Colon (tissue), 2 donors: ENCODE measurements around the gene ZNF672.
A peak's percentile ranks its signal among the peaks of the same experiment; 100 is the strongest.
"Not testable (repeated sequence)": the region's sequence is repeated elsewhere in the genome, so short reads cannot be mapped to it uniquely, and the experiment has no call there.

Experiments used
- FAIRE-seq: peaks from 2 replicates; lab custom pipeline; 2012; peaks lifted over from hg19 to GRCh38; lab: Jason Lieb, UNC
- donor health status: control.
- donor health status: control.

Gene ZNF672

GRCh38 chr1:248856176-248856575 is 18.2 kb downstream of the ZNF672 start:
- FAIRE-seq: no peak

- FAIRE-seq: no peak
Observed at GRCh38 chr1:248857201-248857600, 19.2 kb downstream of the ZNF672 start.

GRCh38 chr1:248857749-248858095 is 19.7 kb downstream of the ZNF672 start:
- no peak for FAIRE-seq

- no peak for FAIRE-seq
Observed at GRCh38 chr1:248858096-248858890, 20.3 kb downstream of the ZNF672 start.

GRCh38 chr1:248858891-248859889 is 21.2 kb downstream of the ZNF672 start, which contains the start of gene ZNF692:
Gene ZNF692 (minus strand): TSS chr1:248859085. CDS start chr1:248858309, 776 bp downstream.
- no peak for FAIRE-seq

- FAIRE-seq: no peak
Observed at GRCh38 chr1:248860007-248860406, 22.0 kb downstream of the ZNF672 start.

GRCh38 chr1:248861616-248862015 is 23.6 kb downstream of the ZNF672 start:
- FAIRE-seq: no peak

- no peak for FAIRE-seq
Observed at GRCh38 chr1:248862695-248862997, 24.6 kb downstream of the ZNF672 start.

GRCh38 chr1:248862998-248863881 is 25.2 kb downstream of the ZNF672 start:
- FAIRE-seq: no peak

- no peak for FAIRE-seq
Observed at GRCh38 chr1:248871837-248872401, 33.9 kb downstream of the ZNF672 start.

GRCh38 chr1:248872752-248873408 is 34.9 kb downstream of the ZNF672 start:
- no peak for FAIRE-seq

GRCh38 chr1:248873409-248873992 is 35.5 kb downstream of the ZNF672 start:
- no peak for FAIRE-seq

GRCh38 chr1:248873993-248874533 is 36.0 kb downstream of the ZNF672 start:
- no peak for FAIRE-seq

- peak; percentile 10 for FAIRE-seq
Observed at GRCh38 chr1:248881261-248881660, 43.2 kb downstream of the ZNF672 start.

GRCh38 chr1:248882427-248882826 is 44.4 kb downstream of the ZNF672 start:
- not testable (repeated sequence) for FAIRE-seq

GRCh38 chr1:248884632-248885295 is 46.7 kb downstream of the ZNF672 start:
- FAIRE-seq: no peak

- FAIRE-seq: no peak
Observed at GRCh38 chr1:248885646-248886045, 47.6 kb downstream of the ZNF672 start.

- FAIRE-seq: no peak
Observed at GRCh38 chr1:248886237-248886895, 48.3 kb downstream of the ZNF672 start.

GRCh38 chr1:248889914-248890243 is 51.9 kb downstream of the ZNF672 start:
- not testable (repeated sequence) for FAIRE-seq
